GM19467 (cell line): ENCODE data around the gene SAMSN1.

ENCODE experiments used
- ATAC-seq: cut with Tn5 transposase; IDR thresholded peaks from one replicate; pipeline ENCODE4 v1.9.1; 2021; ENCODE audit warnings: mild to moderate bottlenecking, moderate library complexity; ENCODE audit not compliant: unreplicated experiment

SAMSN1 gene

GRCh38 chr21:14448784-14449183 lies 97.3 kb downstream of the SAMSN1 start:
- no peak for ATAC-seq

DNA sequence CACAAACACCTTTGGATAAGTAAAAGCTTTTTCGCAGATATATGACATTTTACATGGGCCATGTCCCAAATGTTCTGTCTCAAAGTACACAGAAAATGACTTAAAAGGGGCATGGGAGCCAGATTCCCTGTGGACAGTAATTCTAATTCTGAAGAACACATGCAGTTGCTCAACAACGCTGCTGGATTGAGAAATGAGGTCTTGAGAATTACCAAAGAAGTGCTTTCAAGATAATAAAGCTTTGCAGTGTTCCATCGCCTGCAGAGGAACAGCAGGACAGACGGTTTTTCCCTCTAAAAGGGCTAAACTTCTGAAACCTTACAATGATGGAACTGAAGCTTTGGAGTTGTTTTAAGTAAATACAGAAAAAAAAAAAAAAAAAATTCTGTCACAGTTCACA lies 107.9 kb downstream of the SAMSN1 start:
- no peak for ATAC-seq

DNA sequence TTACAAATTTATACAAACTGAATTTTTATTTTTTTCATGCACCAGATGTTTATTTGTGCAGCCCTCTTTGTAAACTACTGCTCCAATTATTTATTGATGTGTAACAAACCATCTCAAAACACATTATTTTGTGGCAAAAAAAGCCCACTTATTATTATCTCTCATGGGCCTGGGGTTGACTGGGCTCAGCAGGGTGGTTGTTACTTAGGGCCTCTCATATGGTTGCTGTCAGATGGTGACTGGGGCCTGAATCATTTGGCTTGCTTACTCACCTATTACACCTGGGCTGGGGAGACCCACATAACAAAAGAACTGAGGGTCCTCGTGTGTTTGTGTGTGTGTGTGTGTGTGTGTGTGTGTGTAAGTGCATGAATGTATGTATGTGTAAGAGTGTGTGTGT lies 110.7 kb downstream of the SAMSN1 start:
- no peak for ATAC-seq
